ENCODE results near the gene HCFC1R1. TPM values are rescaled to one million over a fixed set of nuclear protein-coding genes. Genes with fewer than 3 reads are reported as not detected.

The HCFC1R1 gene
- total and polyA plus RNA-seq, 2 donors (not counting 1 experiment from before 2014, with no cell fraction given), result 17.9 to 24.8 TPM

DNA sequence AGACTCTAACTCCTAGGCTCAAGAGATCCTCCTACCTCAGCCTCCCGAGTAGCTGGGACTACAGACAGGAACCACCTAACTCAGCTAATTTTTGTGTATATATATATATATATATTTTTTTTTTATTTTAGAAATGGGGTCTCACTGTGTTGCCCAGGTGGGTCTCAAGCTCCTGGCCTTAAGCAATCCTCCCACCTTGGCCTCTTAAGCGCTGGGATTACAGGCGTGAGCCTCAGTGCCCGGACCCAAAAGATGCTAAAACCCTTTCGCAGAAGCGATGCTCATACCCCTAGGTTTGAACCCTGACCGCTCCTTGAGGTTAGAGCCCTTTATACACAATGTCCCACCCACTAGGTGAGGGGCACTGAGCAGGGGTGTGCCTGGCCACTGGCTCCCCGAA lies 13.2 kb downstream of the HCFC1R1 start:
- H3K4me1 ChIP-seq (ENCODE audit: control insufficient read depth in 2 of 2, insufficient read depth in 2 of 2, low read length in 2 of 2), result peaks cover 22 to 23% of the 10 kb centered on the region in 2 donors
- CTCF ChIA-PET, result interaction anchor here (0.6 to 1.6 kb wide), 3 partner anchors 18 to 53 kb away, joined by 3 to 4 read pairs (median 3); no protein-coding TSS in a partner anchor
- Mint-ChIP-seq H3K9me3 (ENCODE audit: insufficient read depth) (no peaks in the 10 kb centered on the region), H3K27me3 (peaks cover 19% of the 10 kb centered on the region), H3K4me1 (peaks cover 21% of the 10 kb centered on the region), H3K4me3 (no peak overlapping the region), H3K27ac (no peak overlapping the region)
- H3K27me3 ChIP-seq (replicated peaks in 1 of 4; ENCODE audit: control extremely low read depth in 1 of 4, control insufficient read depth in 3 of 4, insufficient read depth in 4 of 4, low read length in 3 of 4), result peaks cover 0 to 22% (median 8%) of the 10 kb centered on the region in 4 experiments
- WGBS (ENCODE audit: insufficient coverage), result 100% methylated on average over 6 of the region's 8 CpGs
- POLR2A ChIA-PET, result interaction anchor here (0.6 kb wide), 1 partner anchor 433 kb away, joined by 3 read pairs; the partner anchor contains the start of gene NAA60
- peaks cover 0 to 12% (median 0%) of the 10 kb centered on the region in 3 donors for H3K9me3 ChIP-seq (ENCODE audit: control extremely low read depth in 1 of 3, control insufficient read depth in 2 of 3, insufficient read depth in 1 of 3, low read length in 2 of 3)
- no peak for TF ChIP-seq EZH2 (IDR thresholded peaks at IDR 0.05; ENCODE audit: borderline replicate concordance, insufficient read depth, low read depth, low read length, poor library complexity, severe bottlenecking)
- TF ChIP-seq, protein P1, sequence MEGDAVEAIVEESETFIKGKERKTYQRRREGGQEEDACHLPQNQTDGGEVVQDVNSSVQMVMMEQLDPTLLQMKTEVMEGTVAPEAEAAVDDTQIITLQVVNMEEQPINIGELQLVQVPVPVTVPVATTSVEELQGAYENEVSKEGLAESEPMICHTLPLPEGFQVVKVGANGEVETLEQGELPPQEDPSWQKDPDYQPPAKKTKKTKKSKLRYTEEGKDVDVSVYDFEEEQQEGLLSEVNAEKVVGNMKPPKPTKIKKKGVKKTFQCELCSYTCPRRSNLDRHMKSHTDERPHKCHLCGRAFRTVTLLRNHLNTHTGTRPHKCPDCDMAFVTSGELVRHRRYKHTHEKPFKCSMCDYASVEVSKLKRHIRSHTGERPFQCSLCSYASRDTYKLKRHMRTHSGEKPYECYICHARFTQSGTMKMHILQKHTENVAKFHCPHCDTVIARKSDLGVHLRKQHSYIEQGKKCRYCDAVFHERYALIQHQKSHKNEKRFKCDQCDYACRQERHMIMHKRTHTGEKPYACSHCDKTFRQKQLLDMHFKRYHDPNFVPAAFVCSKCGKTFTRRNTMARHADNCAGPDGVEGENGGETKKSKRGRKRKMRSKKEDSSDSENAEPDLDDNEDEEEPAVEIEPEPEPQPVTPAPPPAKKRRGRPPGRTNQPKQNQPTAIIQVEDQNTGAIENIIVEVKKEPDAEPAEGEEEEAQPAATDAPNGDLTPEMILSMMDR (IDR thresholded peaks at IDR 0.05), result no peak
- no peaks in the 10 kb centered on the region for H3K36me3 ChIP-seq (replicated peaks in 1 of 2; ENCODE audit: control extremely low read depth in 1 of 2, control insufficient read depth in 1 of 2, extremely low read depth in 1 of 2, insufficient read depth in 2 of 2, low read length in 1 of 2)
- H3K27ac ChIP-seq (ENCODE audit: low read length in 2 of 2), result no peak overlapping the region
- no peak overlapping the region for H2AFZ ChIP-seq (ENCODE audit: insufficient read depth, low read depth, low read length, poor library complexity, severe bottlenecking)
- no peak overlapping the region for H3K9ac ChIP-seq (ENCODE audit: low read length)
- no peaks in the 10 kb centered on the region for H3K79me2 ChIP-seq (ENCODE audit: control insufficient read depth, insufficient read depth, low read length)
- no peaks in the 10 kb centered on the region for H4K20me1 ChIP-seq (ENCODE audit: control insufficient read depth, insufficient read depth, low read length, poor library complexity, severe bottlenecking)
- no peak overlapping the region for H3K4me3 ChIP-seq (ENCODE audit: control extremely low read depth in 1 of 5, extremely low read depth in 1 of 5, insufficient read depth in 1 of 5, low read depth in 2 of 5, low read length in 4 of 5)
- intact Hi-C loops (cut with micrococcal nuclease), result no loop called here
- DNase-seq (no peak), ATAC-seq (ENCODE audit: low read depth) (no peak)
- no peak overlapping the region for H3K4me2 ChIP-seq (replicated peaks; ENCODE audit: low read depth, low read length, poor library complexity, severe bottlenecking)

DNA sequence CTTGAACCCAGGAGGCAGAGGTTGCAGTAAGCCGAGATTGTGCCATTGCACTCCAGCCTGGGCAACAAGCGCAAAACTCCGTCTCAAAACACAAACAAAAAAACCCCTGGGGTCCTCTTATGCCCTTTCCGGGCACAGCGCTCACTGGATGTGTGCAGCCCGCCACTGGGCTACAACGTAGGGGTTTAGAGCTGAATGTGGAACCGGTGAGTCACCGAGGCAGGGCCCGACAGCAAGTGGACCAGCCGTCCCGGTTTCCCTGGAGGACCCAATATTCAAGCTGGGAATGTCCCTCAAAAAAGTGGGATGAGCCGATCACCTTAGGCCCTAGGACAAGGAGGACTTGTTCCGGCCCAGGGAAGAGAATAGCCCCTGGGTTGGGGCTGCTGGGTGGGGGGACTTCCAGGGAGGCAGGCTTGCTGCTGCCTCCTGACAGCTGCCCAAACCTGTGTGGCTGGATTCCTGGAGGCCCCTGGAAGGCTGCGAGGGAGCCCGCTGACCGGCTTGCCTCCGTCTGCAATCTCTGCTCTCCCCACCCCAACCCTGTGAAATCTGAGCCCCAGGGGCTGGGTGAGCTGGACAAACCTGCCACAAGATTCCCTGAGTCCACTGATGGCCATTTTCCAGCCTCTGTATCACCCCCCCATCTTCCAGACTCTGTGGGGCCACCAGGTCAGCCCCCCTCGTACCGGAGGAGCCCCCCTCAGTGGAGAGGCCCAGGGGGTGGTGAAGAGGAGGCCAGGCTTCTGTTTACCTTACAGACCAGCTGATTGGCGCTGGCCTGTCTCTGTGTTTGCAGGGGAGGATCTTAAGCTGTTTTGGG lies 14.0 kb downstream of the HCFC1R1 start:
- Histone ChIP-seq H3K27ac (ENCODE audit: low read length in 2 of 2) (no peak overlapping the region), H3K9me3 (ENCODE audit: control extremely low read depth in 1 of 3, control insufficient read depth in 2 of 3, insufficient read depth in 1 of 3, low read length in 2 of 3) (peaks cover 0 to 12% (median 0%) of the 10 kb centered on the region in 3 donors), H3K4me3 (ENCODE audit: control extremely low read depth in 1 of 5, extremely low read depth in 1 of 5, insufficient read depth in 1 of 5, low read depth in 2 of 5, low read length in 4 of 5) (no peak overlapping the region), H3K79me2 (ENCODE audit: control insufficient read depth, insufficient read depth, low read length) (no peaks in the 10 kb centered on the region), H3K4me2 (replicated peaks; ENCODE audit: low read depth, low read length, poor library complexity, severe bottlenecking) (no peak overlapping the region), H2AFZ (ENCODE audit: insufficient read depth, low read depth, low read length, poor library complexity, severe bottlenecking) (no peak overlapping the region), H3K36me3 (replicated peaks in 1 of 2; ENCODE audit: control extremely low read depth in 1 of 2, control insufficient read depth in 1 of 2, extremely low read depth in 1 of 2, insufficient read depth in 2 of 2, low read length in 1 of 2) (no peaks in the 10 kb centered on the region), H3K4me1 (ENCODE audit: control insufficient read depth in 2 of 2, insufficient read depth in 2 of 2, low read length in 2 of 2) (peaks cover 24 to 26% of the 10 kb centered on the region in 2 donors), H3K9ac (ENCODE audit: low read length) (no peak overlapping the region), H4K20me1 (ENCODE audit: control insufficient read depth, insufficient read depth, low read length, poor library complexity, severe bottlenecking) (no peaks in the 10 kb centered on the region), H3K27me3 (replicated peaks in 1 of 4; ENCODE audit: control extremely low read depth in 1 of 4, control insufficient read depth in 3 of 4, insufficient read depth in 4 of 4, low read length in 3 of 4) (peaks cover 0 to 22% (median 10%) of the 10 kb centered on the region in 4 experiments)
- intact Hi-C loops (cut with micrococcal nuclease), result no loop called here
- DNase-seq (no peak), ATAC-seq (ENCODE audit: low read depth) (no peak)
- Mint-ChIP-seq H3K4me1 (peaks cover 22% of the 10 kb centered on the region), H3K4me3 (no peak overlapping the region), H3K27me3 (peaks cover 18% of the 10 kb centered on the region), H3K9me3 (ENCODE audit: insufficient read depth) (no peaks in the 10 kb centered on the region), H3K27ac (no peak overlapping the region)
- ChIA-PET CTCF (interaction anchor here (0.6 to 1.6 kb wide), 3 partner anchors 18 to 54 kb away, joined by 3 to 4 read pairs (median 3); no protein-coding TSS in a partner anchor), POLR2A (no interaction called here)
- 96% methylated on average over 18 of the region's 21 CpGs for WGBS (ENCODE audit: insufficient coverage)
- no peak for TF ChIP-seq EZH2 (IDR thresholded peaks at IDR 0.05; ENCODE audit: borderline replicate concordance, insufficient read depth, low read depth, low read length, poor library complexity, severe bottlenecking)
- TF ChIP-seq, protein P1 (IDR thresholded peaks at IDR 0.05), result no peak
